HUES64 (cell line): ENCODE results near the gene VSIG10L2.

Source experiments
- H3K27ac ChIP-seq: 2 replicates; pipeline ENCODE4 v1.7.0; 2013; ENCODE audit warnings: low read depth, low read length, inconsistent platforms
- H3K27me3 ChIP-seq: 2 replicates; pipeline ENCODE4 v1.6.1; 2013; ENCODE audit warnings: mild to moderate bottlenecking, low read length; ENCODE audit not compliant: insufficient read depth
- H3K36me3 ChIP-seq: 2 replicates; pipeline ENCODE4 v1.6.1; 2013; ENCODE audit warnings: mild to moderate bottlenecking, low read length; ENCODE audit not compliant: insufficient read depth
- H3K4me1 ChIP-seq: 2 replicates; pipeline ENCODE4 v1.6.1; 2013; ENCODE audit warnings: mild to moderate bottlenecking, low read length, moderate library complexity; ENCODE audit not compliant: insufficient read depth
- H3K4me3 ChIP-seq: 2 replicates; pipeline ENCODE4 v1.5.1; 2013; ENCODE audit warnings: mild to moderate bottlenecking, low read length, moderate library complexity
- H3K9ac ChIP-seq: 2 replicates; pipeline ENCODE4 v1.6.1; 2013; ENCODE audit warnings: mild to moderate bottlenecking, low read depth, low read length
- H3K9me3 ChIP-seq: 2 replicates; pipeline ENCODE4 v1.6.1; 2013; ENCODE audit warnings: low read depth, low read length; ENCODE audit not compliant: insufficient read depth
- WGBS: fragments of 150-250, 120-280 bp; methylation state at CpG from one replicate; pipeline ENCODE4 v1.1.7; 2013; ENCODE audit warnings: missing lambda C conversion rate; 5-methylcytosine and 5-hydroxymethylcytosine counted together

VSIG10L2 gene

DNA sequence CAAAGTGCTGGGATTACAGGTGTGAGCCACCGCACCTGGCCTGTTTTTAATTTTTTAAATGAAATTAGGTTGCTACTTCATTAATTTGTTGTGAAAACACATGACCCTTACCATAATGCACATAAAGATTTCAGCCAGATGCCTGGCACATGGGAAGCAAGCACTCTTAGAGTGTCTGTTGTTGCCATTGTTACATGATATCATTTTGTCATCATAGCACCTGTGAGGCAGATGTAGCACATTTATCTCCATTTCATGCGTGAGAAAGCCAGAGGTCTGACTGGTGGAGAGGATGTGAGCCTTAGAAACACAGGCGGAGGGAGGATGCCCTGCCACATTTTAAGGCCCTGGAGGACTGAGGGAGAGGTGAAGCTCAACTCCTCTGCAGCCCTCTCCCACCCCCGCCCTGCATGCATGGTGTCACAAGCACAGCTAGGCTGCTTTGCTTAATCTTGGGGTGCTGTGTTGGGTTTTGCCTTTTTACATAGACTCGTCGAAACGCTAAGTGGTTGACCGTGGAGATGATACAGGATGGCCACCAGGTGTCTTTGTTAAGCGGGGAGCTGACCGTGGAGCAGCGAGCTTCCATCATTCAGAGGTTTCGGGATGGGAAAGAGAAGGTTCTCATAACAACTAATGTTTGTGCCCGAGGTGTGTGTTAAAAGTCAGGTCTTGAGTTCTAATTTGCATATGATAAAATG is 27.6 kb upstream of the VSIG10L2 start:
- H3K9me3 ChIP-seq, result no peaks in the 10 kb centered on the region
- no peak overlapping the region for H3K4me3 ChIP-seq
- no peaks in the 10 kb centered on the region for H3K36me3 ChIP-seq
- H3K9ac ChIP-seq, result no peak overlapping the region
- 81% methylated on average over 12 of the region's 13 CpGs for WGBS
- no peaks in the 10 kb centered on the region for H3K27me3 ChIP-seq
- H3K4me1 ChIP-seq, result no peaks in the 10 kb centered on the region
- H3K27ac ChIP-seq, result no peak overlapping the region

DNA sequence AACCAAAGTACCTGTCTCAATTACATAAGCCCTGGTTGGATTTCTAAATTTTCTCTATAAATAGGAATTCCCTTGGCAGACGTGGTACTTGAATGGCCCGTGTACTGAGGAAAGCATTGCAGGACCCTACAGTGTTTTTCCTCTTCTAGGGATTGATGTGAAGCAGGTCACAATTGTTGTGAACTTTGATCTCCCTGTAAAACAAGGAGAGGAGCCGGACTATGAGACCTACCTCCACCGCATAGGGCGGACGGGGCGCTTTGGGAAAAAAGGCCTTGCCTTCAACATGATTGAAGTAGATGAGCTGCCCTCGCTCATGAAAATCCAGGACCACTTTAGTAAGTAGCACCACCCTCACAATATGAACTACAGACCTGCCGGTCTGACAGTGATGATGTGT is 24.8 kb upstream of the VSIG10L2 start:
- Histone ChIP-seq H3K27ac (no peak overlapping the region), H3K36me3 (no peaks in the 10 kb centered on the region), H3K9me3 (no peaks in the 10 kb centered on the region), H3K27me3 (no peaks in the 10 kb centered on the region), H3K9ac (no peak overlapping the region), H3K4me1 (peaks cover 9% of the 10 kb centered on the region; the same call in 1 of the 2 replicates), H3K4me3 (no peak overlapping the region)
- WGBS, result 94% methylated on average over 9 of the region's 9 CpGs

DNA sequence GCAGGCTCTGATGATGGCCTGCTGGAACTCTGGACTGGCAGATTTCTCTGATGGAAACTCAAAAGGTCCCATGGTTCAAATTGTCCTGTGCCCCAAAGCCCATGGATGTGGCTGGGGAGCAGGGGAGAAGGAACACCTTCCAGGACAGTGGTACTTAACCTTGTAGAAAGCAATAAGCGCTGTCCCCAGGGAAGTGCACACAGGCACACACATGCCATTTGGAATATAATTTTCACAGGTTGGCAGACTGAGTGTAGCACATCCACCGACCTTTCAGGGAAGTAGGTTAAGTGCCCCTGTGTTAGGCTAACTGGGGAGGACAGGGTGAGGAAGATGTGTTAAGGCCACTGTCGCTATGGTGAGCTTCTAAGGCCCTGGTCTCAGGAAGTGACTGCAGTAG is 23.7 kb upstream of the VSIG10L2 start:
- whole genome bisulfite sequencing, result 89% methylated on average over 3 of the region's 3 CpGs
- Histone ChIP-seq H3K9ac (no peak overlapping the region), H3K4me3 (no peak overlapping the region)

DNA sequence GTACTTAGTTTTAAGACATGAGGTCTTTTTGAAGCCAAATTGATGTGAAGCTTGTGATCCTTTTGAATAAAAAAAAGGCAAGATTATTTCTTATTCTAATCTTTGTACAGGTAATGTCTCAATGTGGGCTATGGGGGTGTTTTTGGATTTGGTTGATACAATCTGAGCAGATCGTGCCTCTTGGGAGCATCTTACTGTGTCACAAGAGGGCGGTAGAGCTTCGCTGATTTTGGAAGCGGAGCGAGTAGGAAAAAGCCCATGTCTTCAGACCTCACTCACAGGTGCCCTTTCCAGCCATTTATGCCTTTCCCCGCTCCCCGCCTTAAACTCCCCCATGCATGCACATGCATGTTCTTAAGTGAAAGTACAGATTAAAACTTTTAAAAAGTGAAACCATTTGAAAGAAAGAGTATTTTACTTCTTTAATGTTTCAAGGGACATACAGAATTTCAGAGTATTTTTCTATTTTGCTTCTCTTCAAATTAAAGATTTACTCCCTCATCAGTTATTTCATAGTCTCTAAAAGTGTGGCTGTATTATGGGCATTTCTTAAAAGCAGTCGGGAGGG is 22.7 kb upstream of the VSIG10L2 start:
- Histone ChIP-seq H3K9ac (no peak overlapping the region), H3K9me3 (no peaks in the 10 kb centered on the region), H3K4me3 (no peak overlapping the region), H3K27ac (no peak overlapping the region), H3K36me3 (no peaks in the 10 kb centered on the region), H3K4me1 (peaks cover 9% of the 10 kb centered on the region; the same call in 1 of the 2 replicates), H3K27me3 (no peaks in the 10 kb centered on the region)
- 10% methylated on average over 6 of the region's 8 CpGs for WGBS

More for the DNA sequence above, 23.7 kb upstream of the VSIG10L2 start:
- Histone ChIP-seq H3K27ac (no peak overlapping the region), H3K36me3 (no peaks in the 10 kb centered on the region), H3K4me1 (peaks cover 9% of the 10 kb centered on the region; the same call in 1 of the 2 replicates), H3K9me3 (no peaks in the 10 kb centered on the region), H3K27me3 (no peaks in the 10 kb centered on the region)

DNA sequence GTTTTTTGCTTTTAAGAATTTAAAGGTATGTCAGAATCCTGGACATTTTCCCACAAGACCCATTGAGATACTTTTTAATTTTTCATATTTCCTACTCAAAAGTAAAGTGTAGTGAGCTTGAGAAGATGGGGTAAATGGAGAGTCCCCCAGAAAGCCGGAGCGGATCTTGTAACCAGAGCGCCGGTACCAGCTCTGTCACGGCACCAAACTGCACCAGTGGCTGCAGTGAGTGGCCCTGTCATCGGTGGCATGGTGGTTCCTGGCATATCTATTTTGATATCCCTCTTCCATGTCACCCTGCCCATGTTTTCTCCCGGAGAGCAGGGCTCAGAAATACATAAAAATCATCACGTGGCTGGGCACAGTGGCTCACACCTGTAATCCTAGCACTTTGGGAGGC is 22.2 kb upstream of the VSIG10L2 start:
- H3K27ac ChIP-seq, result no peak overlapping the region
- H3K9me3 ChIP-seq, result no peaks in the 10 kb centered on the region
- H3K27me3 ChIP-seq, result no peaks in the 10 kb centered on the region
- 93% methylated on average over 8 of the region's 8 CpGs for WGBS
- H3K4me3 ChIP-seq, result no peak overlapping the region
- no peak overlapping the region for H3K9ac ChIP-seq
- no peaks in the 10 kb centered on the region for H3K36me3 ChIP-seq
- H3K4me1 ChIP-seq, result peaks cover 9% of the 10 kb centered on the region; the same call in 1 of the 2 replicates

DNA sequence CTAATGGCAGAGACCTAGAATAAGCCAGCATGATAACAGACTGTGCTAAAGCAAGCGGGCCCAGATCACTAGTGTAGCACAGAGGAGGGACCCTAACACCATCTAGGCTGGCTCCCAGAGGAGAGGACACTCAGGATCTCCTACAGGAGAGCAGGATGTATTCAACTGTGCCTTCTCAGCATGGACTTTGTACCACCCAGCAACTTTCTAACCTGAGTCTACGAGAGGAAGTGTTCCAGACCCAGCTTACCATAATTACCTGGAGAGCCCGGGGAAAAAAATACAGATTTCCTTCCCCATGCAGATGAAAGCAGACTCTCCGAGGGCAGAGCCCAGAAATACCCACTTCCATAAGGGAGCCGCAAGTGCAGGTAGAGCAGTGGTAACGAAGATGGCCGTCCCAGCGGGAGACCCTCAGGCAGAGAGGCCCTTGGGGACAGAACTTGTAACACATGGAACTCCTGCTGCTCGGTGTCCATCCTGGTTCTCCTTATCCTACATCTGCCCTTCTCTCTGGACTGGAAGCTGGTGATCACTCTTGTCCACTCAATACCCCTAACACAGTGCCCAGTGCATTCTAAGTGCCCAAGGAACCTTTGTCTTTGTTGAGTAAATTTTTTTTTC is 21.3 kb upstream of the VSIG10L2 start:
- no peak overlapping the region for H3K27ac ChIP-seq
- H3K9ac ChIP-seq, result no peak overlapping the region
- peaks cover 9% of the 10 kb centered on the region; the same call in 1 of the 2 replicates for H3K4me1 ChIP-seq
- H3K36me3 ChIP-seq, result no peaks in the 10 kb centered on the region
- H3K27me3 ChIP-seq, result no peaks in the 10 kb centered on the region
- no peaks in the 10 kb centered on the region for H3K9me3 ChIP-seq
- H3K4me3 ChIP-seq, result no peak overlapping the region
- 89% methylated on average over 9 of the region's 9 CpGs for WGBS

DNA sequence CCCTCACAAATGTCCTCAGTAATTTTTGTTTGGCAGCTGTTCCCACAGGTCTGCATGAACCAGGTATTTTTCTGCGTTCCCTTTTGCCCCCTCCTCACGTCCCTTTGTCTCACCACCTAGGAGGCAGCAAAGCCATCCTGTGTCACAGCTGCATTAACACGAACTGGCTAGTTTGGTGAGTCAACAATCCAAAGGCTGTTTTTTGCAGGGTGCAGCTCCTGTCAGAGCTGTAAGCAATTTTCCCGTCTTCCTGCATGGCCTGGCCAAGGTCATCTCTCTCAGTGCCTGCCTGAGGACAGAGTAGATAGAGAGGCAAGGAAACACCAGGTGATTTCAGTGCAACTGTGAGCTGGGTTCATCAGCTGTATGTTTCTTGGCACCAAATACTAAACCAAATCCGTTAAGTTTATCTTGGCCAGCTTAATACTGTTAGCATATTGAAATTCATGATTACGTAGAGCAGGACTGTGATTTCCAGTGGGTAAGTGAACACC is 20.6 kb upstream of the VSIG10L2 start:
- Histone ChIP-seq H3K27me3 (no peaks in the 10 kb centered on the region), H3K4me3 (no peak overlapping the region), H3K9me3 (no peaks in the 10 kb centered on the region), H3K27ac (no peak overlapping the region), H3K4me1 (peaks cover 9% of the 10 kb centered on the region; the same call in 1 of the 2 replicates), H3K36me3 (no peaks in the 10 kb centered on the region), H3K9ac (no peak overlapping the region)
- 74% methylated on average over 6 of the region's 6 CpGs for WGBS

DNA sequence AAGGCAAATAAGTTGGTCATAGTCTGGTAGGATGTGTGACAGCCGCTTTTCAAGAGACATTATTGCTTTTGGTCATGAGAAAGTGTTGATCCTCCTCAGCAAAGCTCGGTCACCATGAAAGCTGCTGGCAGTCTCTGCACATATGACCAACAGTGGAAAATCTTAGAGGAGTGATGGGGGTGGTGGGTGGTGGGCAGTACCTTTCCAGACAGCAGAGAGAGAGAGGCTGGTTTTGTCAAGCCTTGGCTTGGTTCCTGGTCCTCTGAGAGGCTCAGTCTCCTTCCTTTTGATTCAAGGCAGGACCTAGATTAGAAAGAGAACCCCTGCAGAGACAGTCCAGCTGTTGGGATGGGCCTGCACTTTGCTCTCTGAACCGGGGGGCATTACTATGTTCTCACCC is 20.0 kb upstream of the VSIG10L2 start:
- Histone ChIP-seq H3K9ac (no peak overlapping the region), H3K27me3 (no peaks in the 10 kb centered on the region), H3K4me1 (peaks cover 9% of the 10 kb centered on the region; the same call in 1 of the 2 replicates), H3K9me3 (no peaks in the 10 kb centered on the region), H3K36me3 (no peaks in the 10 kb centered on the region), H3K4me3 (no peak overlapping the region), H3K27ac (no peak overlapping the region)
- WGBS, result 85% methylated on average over 3 of the region's 3 CpGs

DNA sequence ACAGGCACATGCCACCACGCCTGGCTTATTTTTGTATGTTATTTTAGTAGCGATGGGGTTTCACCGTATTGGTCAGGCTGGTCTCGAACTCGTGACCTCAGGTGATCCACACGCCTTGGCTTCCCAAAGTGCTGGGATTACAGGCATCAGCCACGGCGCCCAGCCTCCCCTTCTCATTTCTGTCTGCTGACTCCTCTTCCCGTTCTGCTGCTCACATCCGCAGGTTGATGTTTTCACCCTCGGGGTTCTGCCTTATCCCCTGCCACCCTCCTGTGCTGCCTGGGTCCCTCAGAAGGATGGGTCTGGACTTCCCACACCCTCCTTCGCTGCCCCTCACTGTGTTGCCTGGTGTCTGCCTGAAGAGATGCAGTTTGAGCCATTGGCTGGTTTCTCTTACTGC is 19.2 kb upstream of the VSIG10L2 start:
- H3K27me3 ChIP-seq, result no peaks in the 10 kb centered on the region
- H3K4me1 ChIP-seq, result peaks cover 14% of the 10 kb centered on the region
- 93% methylated on average over 12 of the region's 12 CpGs for WGBS

DNA sequence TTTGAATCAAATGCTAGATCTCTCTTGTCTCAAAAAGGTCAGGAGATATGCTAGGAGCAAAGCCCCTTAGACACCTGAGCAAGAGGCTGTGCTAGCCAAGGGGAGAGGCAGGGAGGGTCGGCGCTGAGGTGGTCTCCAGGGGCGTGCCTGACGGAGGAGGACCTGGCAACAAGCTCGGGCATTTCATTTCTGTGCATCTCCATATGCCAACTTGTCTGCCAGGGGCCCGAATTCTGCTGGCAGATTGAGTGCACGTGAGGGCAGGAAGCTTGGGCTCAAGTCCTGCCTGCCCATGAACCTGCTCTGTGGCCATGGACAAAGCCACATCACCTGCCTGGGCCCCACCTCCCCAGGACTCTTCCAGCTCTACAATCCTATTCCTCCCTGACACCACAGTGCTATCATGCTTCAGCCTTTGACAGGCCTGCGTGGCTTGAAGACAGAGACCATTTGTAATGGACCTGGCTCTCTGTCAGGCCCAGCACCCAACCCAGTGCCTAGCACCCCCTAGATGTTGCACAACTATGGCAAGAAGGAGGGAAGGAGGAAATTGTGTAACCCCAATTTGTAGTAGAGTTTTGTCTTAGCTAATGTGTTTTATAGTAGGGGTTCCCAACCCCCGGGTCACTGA is 16.3 kb upstream of the VSIG10L2 start:
- H3K4me3 ChIP-seq, result no peak overlapping the region
- no peaks in the 10 kb centered on the region for H3K36me3 ChIP-seq
- WGBS, result 90% methylated on average over 9 of the region's 9 CpGs
- no peaks in the 10 kb centered on the region for H3K27me3 ChIP-seq
- peaks cover 33% of the 10 kb centered on the region for H3K4me1 ChIP-seq
- no peaks in the 10 kb centered on the region for H3K9me3 ChIP-seq
- H3K27ac ChIP-seq, result no peak overlapping the region
- no peak overlapping the region for H3K9ac ChIP-seq

More for the DNA sequence above, 19.2 kb upstream of the VSIG10L2 start:
- Histone ChIP-seq H3K4me3 (no peak overlapping the region), H3K9ac (no peak overlapping the region), H3K36me3 (no peaks in the 10 kb centered on the region), H3K9me3 (no peaks in the 10 kb centered on the region), H3K27ac (no peak overlapping the region)

DNA sequence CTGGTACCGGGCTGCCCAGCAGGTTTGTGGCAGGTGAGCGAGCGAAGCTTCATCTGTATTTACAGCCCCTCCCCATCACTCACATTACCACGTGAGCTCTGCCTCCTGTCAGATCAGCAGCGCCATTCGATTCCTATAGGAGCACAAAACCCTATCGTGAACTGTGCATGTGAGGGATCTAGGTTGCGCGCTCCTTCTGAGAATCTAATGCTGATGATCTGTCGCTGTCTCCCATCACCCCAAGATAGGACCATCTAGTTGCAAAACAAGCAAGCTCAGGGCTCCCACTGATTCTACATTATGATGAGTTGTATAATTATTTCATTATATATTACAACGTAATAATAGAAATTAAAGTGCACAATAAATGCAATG is 15.8 kb upstream of the VSIG10L2 start:
- peaks cover 28% of the 10 kb centered on the region for H3K4me1 ChIP-seq

More for the DNA sequence above, 15.8 kb upstream of the VSIG10L2 start:
- 94% methylated on average over 10 of the region's 11 CpGs for WGBS
- Histone ChIP-seq H3K9ac (no peak overlapping the region), H3K9me3 (no peaks in the 10 kb centered on the region), H3K27me3 (no peaks in the 10 kb centered on the region), H3K4me3 (no peak overlapping the region), H3K27ac (no peak overlapping the region), H3K36me3 (no peaks in the 10 kb centered on the region)
